ENCODE data around the gene ACOT12.

DNA sequence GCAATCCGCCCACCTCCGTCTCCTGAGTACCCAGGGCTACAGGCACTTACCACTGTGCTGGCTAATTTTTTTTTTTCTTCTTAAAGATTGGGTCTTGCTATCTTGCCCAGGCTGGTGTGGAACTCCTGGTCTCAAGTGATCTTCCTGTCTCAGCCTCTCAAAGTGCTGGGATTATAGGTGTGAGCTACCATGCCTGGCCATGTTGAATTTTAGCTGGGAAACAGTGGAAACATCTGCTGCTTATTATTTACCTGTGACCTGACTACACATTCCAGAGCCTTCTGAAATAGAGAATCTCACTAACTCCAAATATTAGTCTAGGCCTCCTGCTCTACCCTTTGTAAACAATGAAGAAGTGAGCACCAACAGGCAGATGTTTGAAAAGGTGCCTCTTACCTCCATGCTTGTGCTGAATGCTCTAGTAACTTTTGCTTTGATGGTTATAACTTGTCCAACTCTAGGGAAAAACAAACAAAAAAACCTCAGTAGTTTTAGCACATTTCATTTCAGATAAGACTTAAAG, 22.5 kb downstream of the ACOT12 start:
- TF ChIP-seq, protein P1, sequence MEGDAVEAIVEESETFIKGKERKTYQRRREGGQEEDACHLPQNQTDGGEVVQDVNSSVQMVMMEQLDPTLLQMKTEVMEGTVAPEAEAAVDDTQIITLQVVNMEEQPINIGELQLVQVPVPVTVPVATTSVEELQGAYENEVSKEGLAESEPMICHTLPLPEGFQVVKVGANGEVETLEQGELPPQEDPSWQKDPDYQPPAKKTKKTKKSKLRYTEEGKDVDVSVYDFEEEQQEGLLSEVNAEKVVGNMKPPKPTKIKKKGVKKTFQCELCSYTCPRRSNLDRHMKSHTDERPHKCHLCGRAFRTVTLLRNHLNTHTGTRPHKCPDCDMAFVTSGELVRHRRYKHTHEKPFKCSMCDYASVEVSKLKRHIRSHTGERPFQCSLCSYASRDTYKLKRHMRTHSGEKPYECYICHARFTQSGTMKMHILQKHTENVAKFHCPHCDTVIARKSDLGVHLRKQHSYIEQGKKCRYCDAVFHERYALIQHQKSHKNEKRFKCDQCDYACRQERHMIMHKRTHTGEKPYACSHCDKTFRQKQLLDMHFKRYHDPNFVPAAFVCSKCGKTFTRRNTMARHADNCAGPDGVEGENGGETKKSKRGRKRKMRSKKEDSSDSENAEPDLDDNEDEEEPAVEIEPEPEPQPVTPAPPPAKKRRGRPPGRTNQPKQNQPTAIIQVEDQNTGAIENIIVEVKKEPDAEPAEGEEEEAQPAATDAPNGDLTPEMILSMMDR (IDR thresholded peaks at IDR 0.05): no peak
- no peak for TF ChIP-seq POLR2A (IDR thresholded peaks at IDR 0.05)
